SK-N-MC (cell line): ENCODE results near the gene GOLT1A.

Experiments used
- EZH2 ChIP-seq: fragments of 200-600 bp; sonication (generic); IDR thresholded peaks from one replicate; pipeline ENCODE4 v1.6.1; 2017; ENCODE audit warnings: antibody characterized with exemption
- POLR2AphosphoS5 ChIP-seq: IDR thresholded peaks from 2 replicates; pipeline ENCODE4 v1.6.1; 2012; ENCODE audit warnings: mild to moderate bottlenecking, low read depth, low read length, borderline replicate concordance

DNA sequence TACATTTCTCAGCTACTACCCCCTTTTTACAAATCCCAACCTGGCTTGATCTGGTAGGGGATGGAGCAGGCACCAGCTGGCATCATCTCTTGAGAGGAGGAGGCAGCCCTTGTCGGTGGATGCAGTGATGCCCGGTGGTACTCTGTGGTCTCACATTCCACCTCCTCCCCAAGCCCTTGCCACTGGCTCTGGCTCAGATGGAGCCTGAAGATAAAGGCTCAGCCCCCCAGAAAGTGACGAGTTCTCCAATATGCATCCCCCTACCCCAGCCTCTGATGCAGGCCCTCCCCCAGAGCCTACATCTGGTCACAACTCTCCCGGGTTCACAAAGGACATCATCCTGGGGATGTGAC lies 3.8 kb upstream of the GOLT1A start:
- no peak for TF ChIP-seq EZH2
- no peak for TF ChIP-seq POLR2AphosphoS5
